Measurements from ENCODE around the gene CNNM2.

CNNM2 gene

GRCh38 chr10:102917962-102918816 is at the start of gene CNNM2:
CNNM2 (plus strand) TSS chr10:102918294; CDS start chr10:102918481, 187 bp downstream.
- DNase-seq = peak; percentile 100

- DNase-seq = no peak
Measured at GRCh38 chr10:102868911-102869257, 49.2 kb upstream of the CNNM2 start.

GRCh38 chr10:102869258-102870198 is 48.6 kb upstream of the CNNM2 start, which contains the start of gene AS3MT:
AS3MT (plus strand) TSS chr10:102869470; CDS start chr10:102869593, 123 bp downstream.
- DNase-seq = peak; percentile 23

- no peak for DNase-seq
Measured at GRCh38 chr10:102870221-102870620, 47.9 kb upstream of the CNNM2 start.

- no peak for DNase-seq
Measured at GRCh38 chr10:102872163-102872562, 45.9 kb upstream of the CNNM2 start.

- DNase-seq = no peak
Measured at GRCh38 chr10:102876747-102877153, 41.3 kb upstream of the CNNM2 start.

- no peak for DNase-seq
Measured at GRCh38 chr10:102878629-102879028, 39.5 kb upstream of the CNNM2 start.

GRCh38 chr10:102880256-102880655 is 37.8 kb upstream of the CNNM2 start:
- DNase-seq = no peak

- no peak for DNase-seq
Measured at GRCh38 chr10:102888048-102888447, 30.0 kb upstream of the CNNM2 start.

- no peak for DNase-seq
Measured at GRCh38 chr10:102894466-102895213, 23.5 kb upstream of the CNNM2 start.

- DNase-seq = no peak
Measured at GRCh38 chr10:102900006-102900405, 18.1 kb upstream of the CNNM2 start.

- DNase-seq = no peak
Measured at GRCh38 chr10:102904346-102904745, 13.7 kb upstream of the CNNM2 start.

GRCh38 chr10:102906507-102906906 is 11.6 kb upstream of the CNNM2 start:
- DNase-seq = no peak

GRCh38 chr10:102914781-102915180 is 3.3 kb upstream of the CNNM2 start:
- no peak for DNase-seq

- no peak for DNase-seq
Measured at GRCh38 chr10:102916173-102916572, 1.9 kb upstream of the CNNM2 start.

- DNase-seq = peak; percentile 60
Measured at GRCh38 chr10:102917314-102917961, 656 bp upstream of the CNNM2 start.

GRCh38 chr10:102918817-102919245 is 737 bp downstream of the CNNM2 start:
- DNase-seq = no peak

GRCh38 chr10:102919246-102919959 is 1.3 kb downstream of the CNNM2 start:
- no peak for DNase-seq

GRCh38 chr10:102919992-102920739 is 2.1 kb downstream of the CNNM2 start:
- DNase-seq = no peak

GRCh38 chr10:102923601-102924000 is 5.5 kb downstream of the CNNM2 start:
- DNase-seq = no peak

GRCh38 chr10:102926842-102927241 is 8.7 kb downstream of the CNNM2 start:
- DNase-seq = no peak

Measured in NCI-H1436 (cell line).